DOHH2 (cell line): ENCODE results near the gene RTTN.

Experiments
- EZH2phosphoT487 ChIP-seq: fragments of 200-600 bp; sonication (generic); IDR thresholded peaks from 2 replicates; pipeline ENCODE4 v1.6.1; 2017; ENCODE audit warnings: borderline replicate concordance, mild to moderate bottlenecking, antibody characterized with exemption, low read length, moderate library complexity, mixed read lengths
- TF ChIP-seq, protein P1 (sequence below): fragments of 200-600 bp; sonication (generic); IDR thresholded peaks from one replicate; pipeline ENCODE4 v1.5.1; 2014; ENCODE audit warnings: antibody characterized with exemption, mild to moderate bottlenecking, low read depth, low read length; ENCODE audit not compliant: poor library complexity, severe bottlenecking

DNA sequence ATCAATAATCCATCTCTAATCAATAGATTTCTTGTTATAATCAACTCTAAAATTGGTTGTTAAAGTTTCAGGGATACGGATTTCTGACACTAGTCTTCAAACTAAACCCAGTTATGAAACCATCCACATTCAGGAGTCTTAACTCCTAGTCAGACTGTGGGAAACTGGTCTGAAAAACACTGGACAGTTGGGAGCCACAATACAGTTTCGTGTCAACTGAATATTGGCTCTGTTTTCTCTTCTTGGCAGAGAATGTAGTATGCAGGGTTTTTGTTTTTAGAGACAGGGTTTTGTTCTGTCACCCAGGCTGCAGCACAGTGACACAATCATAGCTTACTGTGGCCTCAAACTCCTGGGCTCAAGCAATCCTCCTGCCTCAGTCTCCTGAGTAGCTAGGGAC lies 123.1 kb downstream of the RTTN start:
- TF ChIP-seq, protein P1, sequence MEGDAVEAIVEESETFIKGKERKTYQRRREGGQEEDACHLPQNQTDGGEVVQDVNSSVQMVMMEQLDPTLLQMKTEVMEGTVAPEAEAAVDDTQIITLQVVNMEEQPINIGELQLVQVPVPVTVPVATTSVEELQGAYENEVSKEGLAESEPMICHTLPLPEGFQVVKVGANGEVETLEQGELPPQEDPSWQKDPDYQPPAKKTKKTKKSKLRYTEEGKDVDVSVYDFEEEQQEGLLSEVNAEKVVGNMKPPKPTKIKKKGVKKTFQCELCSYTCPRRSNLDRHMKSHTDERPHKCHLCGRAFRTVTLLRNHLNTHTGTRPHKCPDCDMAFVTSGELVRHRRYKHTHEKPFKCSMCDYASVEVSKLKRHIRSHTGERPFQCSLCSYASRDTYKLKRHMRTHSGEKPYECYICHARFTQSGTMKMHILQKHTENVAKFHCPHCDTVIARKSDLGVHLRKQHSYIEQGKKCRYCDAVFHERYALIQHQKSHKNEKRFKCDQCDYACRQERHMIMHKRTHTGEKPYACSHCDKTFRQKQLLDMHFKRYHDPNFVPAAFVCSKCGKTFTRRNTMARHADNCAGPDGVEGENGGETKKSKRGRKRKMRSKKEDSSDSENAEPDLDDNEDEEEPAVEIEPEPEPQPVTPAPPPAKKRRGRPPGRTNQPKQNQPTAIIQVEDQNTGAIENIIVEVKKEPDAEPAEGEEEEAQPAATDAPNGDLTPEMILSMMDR: no peak
- no peak for TF ChIP-seq EZH2phosphoT487
